Testis (tissue), 2 donors: ENCODE measurements around the gene CFC1.
"Not testable (repeated sequence)": the region's sequence is repeated elsewhere in the genome, so short reads cannot be mapped to it uniquely, and the experiment has no call there.

Experiments used
- POLR2A ChIP-seq: fragments of 450-650 bp; IDR thresholded peaks from one replicate; pipeline ENCODE4 v1.6.1; 2017; ENCODE audit warnings: antibody characterized with exemption, mild to moderate bottlenecking, moderate library complexity
- TF ChIP-seq, protein P1 (sequence below), 3 experiments: fragments of 450-650 bp in 2 of 3; fragments of 200-600 bp in 1 of 3; sonication (generic) in 1 of 3; IDR thresholded peaks; one replicate each; pipeline ENCODE4 v1.5.1; 2016 to 2019; ENCODE audit warnings: antibody characterized with exemption in 3 of 3, mild to moderate bottlenecking in 2 of 3, moderate library complexity in 1 of 3

DNA sequence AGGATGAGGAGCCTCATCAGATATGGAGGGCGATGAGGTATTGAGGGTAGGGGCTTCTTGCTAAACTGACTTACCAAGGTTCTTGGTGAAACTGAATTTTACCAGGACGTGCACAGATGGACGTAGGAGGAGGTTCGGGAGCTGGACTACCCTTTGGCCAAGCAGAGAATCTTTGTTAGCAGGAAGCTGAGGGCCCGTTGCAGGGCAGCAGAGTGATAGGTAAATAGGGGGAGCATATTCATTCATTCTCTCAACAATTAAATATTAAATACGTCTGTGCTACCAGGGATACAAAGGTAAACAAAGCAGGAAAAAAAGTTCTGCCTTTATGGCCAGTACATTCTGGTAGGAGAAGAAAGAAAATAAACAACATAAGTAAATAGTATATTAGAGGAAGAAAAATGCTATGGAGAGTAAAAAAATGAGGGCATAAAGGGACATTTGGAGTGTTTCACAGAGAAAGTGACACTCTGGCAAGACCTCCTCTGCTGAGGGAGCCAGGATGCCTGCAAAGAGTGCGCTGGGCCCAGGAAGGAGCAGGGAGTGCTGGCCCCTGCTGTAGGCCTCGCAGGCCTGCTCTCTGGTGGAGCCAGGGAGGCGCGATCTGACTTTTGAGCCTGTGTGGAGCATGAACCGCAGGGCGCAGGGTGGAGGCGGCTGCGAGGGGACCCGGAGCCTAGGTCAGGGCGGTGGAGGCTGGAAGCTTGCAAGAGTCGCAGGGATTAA, 9.1 kb upstream of the CFC1 start:
- TF ChIP-seq POLR2A = not testable (repeated sequence)
- TF ChIP-seq, protein P1, sequence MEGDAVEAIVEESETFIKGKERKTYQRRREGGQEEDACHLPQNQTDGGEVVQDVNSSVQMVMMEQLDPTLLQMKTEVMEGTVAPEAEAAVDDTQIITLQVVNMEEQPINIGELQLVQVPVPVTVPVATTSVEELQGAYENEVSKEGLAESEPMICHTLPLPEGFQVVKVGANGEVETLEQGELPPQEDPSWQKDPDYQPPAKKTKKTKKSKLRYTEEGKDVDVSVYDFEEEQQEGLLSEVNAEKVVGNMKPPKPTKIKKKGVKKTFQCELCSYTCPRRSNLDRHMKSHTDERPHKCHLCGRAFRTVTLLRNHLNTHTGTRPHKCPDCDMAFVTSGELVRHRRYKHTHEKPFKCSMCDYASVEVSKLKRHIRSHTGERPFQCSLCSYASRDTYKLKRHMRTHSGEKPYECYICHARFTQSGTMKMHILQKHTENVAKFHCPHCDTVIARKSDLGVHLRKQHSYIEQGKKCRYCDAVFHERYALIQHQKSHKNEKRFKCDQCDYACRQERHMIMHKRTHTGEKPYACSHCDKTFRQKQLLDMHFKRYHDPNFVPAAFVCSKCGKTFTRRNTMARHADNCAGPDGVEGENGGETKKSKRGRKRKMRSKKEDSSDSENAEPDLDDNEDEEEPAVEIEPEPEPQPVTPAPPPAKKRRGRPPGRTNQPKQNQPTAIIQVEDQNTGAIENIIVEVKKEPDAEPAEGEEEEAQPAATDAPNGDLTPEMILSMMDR (IDR thresholded peaks at IDR 0.05) = not testable (repeated sequence)
